HEK293T (cell line): ENCODE measurements around the gene PLB1.
A peak's percentile ranks its signal among the peaks of the same experiment; 100 is the strongest.

ENCODE experiments used
- CTCF ChIA-PET: fragments of 350-600 bp; formaldehyde crosslinking; extraction: SDS; loops from one replicate; lab custom pipeline; 2021; ENCODE audit warnings: antibody characterized with exemption, inconsistent platforms; lab: Yijun Ruan, JAX
- POLR2A ChIA-PET: fragments of 350-600 bp; formaldehyde crosslinking; extraction: SDS; loops from one replicate; lab custom pipeline; 2020; ENCODE audit warnings: antibody characterized with exemption, inconsistent platforms; lab: Yijun Ruan, JAX
- DNase-seq: peaks from one replicate; pipeline ENCODE4 v3.0.0; 2012; ENCODE audit warnings: mixed read lengths; ENCODE audit errors: extremely low spot score
- ARNT ChIP-seq: fragments of 450-650 bp; IDR thresholded peaks from 2 replicates; pipeline ENCODE4 v1.6.1; 2017; ENCODE audit warnings: mild to moderate bottlenecking
- BHLHE40 ChIP-seq: fragments of 450-650 bp; IDR thresholded peaks from 2 replicates; pipeline ENCODE4 v1.6.1; 2016; ENCODE audit warnings: mild to moderate bottlenecking, moderate library complexity, borderline replicate concordance
- CTBP1 ChIP-seq: fragments of 450-650 bp; IDR thresholded peaks from 2 replicates; pipeline ENCODE4 v1.6.1; 2016; ENCODE audit warnings: borderline replicate concordance
- ELF4 ChIP-seq: fragments of 450-650 bp; IDR thresholded peaks from 2 replicates; pipeline ENCODE4 v1.6.1; 2017; ENCODE audit warnings: antibody characterized with exemption
- FOXA1 ChIP-seq: fragments of 450-650 bp; IDR thresholded peaks from 2 replicates; pipeline ENCODE4 v1.6.1; 2016; ENCODE audit warnings: mild to moderate bottlenecking
- FOXK2 ChIP-seq: fragments of 450-650 bp; IDR thresholded peaks from 2 replicates; pipeline ENCODE4 v1.6.1; 2016; ENCODE audit warnings: mild to moderate bottlenecking
- FOXM1 ChIP-seq: fragments of 450-650 bp; IDR thresholded peaks from 2 replicates; pipeline ENCODE4 v1.6.1; 2017; ENCODE audit warnings: mild to moderate bottlenecking, borderline replicate concordance
- HDGF ChIP-seq: fragments of 450-650 bp; IDR thresholded peaks from 2 replicates; pipeline ENCODE4 v1.6.1; 2017; ENCODE audit warnings: antibody characterized with exemption, borderline replicate concordance
- L3MBTL2 ChIP-seq: fragments of 450-650 bp; conservative IDR thresholded peaks from 2 replicates; pipeline ENCODE4 v1.6.1; 2016; ENCODE audit warnings: mild to moderate bottlenecking
- LEF1 ChIP-seq: fragments of 450-650 bp; IDR thresholded peaks from 2 replicates; pipeline ENCODE4 v1.6.1; 2017; ENCODE audit warnings: mild to moderate bottlenecking, borderline replicate concordance
- NFRKB ChIP-seq: fragments of 450-650 bp; IDR thresholded peaks from 2 replicates; pipeline ENCODE4 v1.6.1; 2016; ENCODE audit warnings: mild to moderate bottlenecking, moderate library complexity
- SP1 ChIP-seq: fragments of 450-650 bp; IDR thresholded peaks from 2 replicates; pipeline ENCODE4 v1.6.1; 2017
- SUZ12 ChIP-seq: fragments of 450-650 bp; IDR thresholded peaks from 2 replicates; pipeline ENCODE4 v1.6.1; 2016; ENCODE audit warnings: mild to moderate bottlenecking
- TARDBP ChIP-seq: fragments of 450-650 bp; IDR thresholded peaks from 2 replicates; pipeline ENCODE4 v1.6.1; 2016
- ZNF384 ChIP-seq: fragments of 450-650 bp; IDR thresholded peaks from 2 replicates; pipeline ENCODE4 v1.6.1; 2016
- TF ChIP-seq, protein P1 (sequence below): fragments of 450-650 bp; IDR thresholded peaks from 2 replicates; pipeline ENCODE4 v1.6.1; 2016

Gene PLB1

DNA sequence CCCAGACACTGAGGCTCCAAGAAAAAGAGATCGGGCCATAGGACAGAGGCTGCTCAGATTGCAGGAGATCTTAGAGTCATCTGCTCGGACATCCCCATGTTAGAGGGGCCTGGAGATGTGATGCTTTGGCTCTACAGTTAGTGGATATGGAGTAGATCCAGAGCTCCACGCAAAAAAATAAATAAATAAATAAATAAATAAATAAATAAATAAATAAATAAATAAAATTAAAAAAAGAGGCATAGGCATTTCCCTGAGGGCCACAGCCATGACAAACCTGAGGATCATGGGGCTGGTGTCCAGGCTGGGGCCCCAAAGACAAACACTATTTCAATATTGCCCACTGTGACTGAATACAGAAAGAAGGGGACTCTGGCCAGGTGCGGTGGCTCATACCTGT is 85.5 kb downstream of the PLB1 start:
- DNase-seq = no peak

DNA sequence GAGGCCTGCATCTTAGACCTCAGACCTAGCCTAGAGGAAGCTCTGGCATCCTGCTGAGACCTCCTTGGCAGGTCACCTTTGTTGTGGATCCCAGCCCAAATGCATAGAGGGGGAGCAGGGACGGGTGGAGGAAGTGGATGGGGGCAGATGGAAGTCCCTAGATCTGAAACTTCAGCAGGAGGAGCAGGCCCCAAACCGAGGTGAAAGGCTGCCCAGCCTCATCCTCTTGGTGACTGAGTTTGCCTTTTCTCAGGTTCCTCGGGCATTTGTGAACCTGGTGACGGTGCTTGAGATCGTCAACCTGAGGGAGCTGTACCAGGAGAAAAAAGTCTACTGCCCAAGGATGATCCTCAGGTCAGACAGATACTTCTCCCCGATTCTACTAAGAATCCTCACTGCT is 86.3 kb downstream of the PLB1 start:
- CTCF ChIA-PET = no interaction called here

More for the DNA sequence above, 85.5 kb downstream of the PLB1 start:
- ChIA-PET CTCF (no interaction called here), POLR2A (no interaction called here)
- TF ChIP-seq FOXA1 (no peak), NFRKB (no peak), ELF4 (no peak), FOXK2 (no peak), HDGF (no peak), CTBP1 (no peak)
- TF ChIP-seq, protein P1, sequence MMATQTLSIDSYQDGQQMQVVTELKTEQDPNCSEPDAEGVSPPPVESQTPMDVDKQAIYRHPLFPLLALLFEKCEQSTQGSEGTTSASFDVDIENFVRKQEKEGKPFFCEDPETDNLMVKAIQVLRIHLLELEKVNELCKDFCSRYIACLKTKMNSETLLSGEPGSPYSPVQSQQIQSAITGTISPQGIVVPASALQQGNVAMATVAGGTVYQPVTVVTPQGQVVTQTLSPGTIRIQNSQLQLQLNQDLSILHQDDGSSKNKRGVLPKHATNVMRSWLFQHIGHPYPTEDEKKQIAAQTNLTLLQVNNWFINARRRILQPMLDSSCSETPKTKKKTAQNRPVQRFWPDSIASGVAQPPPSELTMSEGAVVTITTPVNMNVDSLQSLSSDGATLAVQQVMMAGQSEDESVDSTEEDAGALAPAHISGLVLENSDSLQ = no peak

DNA sequence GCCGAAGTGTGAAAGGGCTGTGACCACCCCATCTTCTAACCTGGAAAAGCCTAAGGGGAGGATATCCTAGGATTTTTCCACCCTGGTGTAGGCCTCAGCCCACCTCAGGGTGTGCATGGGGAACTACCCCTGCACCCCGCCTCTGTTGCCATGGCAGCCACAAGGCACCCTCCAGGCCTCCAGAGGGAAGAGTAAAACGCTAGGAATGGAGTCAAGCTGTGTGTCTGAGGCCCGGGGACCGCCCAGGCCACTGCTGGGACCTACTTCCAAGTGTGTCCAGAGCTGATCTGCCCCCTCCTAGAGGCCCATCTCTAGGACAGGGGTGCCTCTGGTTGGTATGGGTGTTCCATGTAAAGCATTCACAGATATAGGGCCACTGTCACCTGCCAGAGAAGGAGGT is 86.7 kb downstream of the PLB1 start:
- CTCF ChIA-PET = no interaction called here
- POLR2A ChIA-PET = no interaction called here
- TF ChIP-seq LEF1 = no peak
- DNase-seq = no peak

More for the DNA sequence above, 86.3 kb downstream of the PLB1 start:
- POLR2A ChIA-PET = no interaction called here
- TF ChIP-seq SP1 (no peak), ARNT (no peak), BHLHE40 (no peak), FOXA1 (no peak), LEF1 (no peak), FOXK2 (no peak)
- no peak for DNase-seq

DNA sequence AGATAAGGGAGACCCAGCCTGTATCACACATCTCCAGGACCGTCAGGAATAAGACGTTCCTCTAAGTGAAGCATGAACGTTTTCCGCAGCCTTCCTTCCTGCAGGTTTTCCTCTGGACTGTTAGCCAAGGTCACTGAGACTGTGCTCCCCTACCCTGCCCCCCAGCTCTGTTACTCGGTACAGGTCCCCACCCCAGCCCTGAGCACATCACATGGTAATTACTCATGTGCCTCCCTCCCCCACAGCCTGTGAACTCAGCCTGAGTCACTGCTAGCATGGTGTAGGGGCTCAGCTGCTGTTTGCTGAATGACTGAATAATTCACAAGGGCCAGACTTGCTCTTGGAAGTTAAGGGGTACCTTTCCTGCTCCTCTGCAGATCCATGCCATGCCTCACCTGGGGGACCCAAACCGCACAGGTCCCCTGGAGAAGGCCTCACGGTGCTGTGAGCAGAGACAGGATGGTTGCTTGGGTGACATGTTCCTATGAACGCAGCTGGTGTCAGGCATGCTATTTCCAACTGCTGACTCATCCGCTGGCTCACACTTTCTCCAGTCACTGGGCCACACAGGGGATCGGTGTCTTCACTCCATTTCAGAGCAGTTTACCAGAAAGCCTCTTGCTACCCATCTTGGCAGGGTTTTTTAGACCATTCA is 88.2 kb downstream of the PLB1 start:
- TF ChIP-seq HDGF (no peak), NFRKB (no peak), TARDBP (no peak), SP1 (no peak), ELF4 (no peak), CTBP1 (no peak), SUZ12 (no peak)
- TF ChIP-seq, protein P1 = no peak
- ChIA-PET POLR2A (interaction anchor here (1.7 kb wide), 1 partner anchor 168 kb away, joined by 7 read pairs; the partner anchor contains the start of gene PPP1CB), CTCF (interaction anchor here (0.6 to 2.5 kb wide), 4 partner anchors 9 to 1629 kb away, joined by 3 to 12 read pairs (median 4); no protein-coding TSS in a partner anchor)
- DNase-seq = peak; percentile 30

DNA sequence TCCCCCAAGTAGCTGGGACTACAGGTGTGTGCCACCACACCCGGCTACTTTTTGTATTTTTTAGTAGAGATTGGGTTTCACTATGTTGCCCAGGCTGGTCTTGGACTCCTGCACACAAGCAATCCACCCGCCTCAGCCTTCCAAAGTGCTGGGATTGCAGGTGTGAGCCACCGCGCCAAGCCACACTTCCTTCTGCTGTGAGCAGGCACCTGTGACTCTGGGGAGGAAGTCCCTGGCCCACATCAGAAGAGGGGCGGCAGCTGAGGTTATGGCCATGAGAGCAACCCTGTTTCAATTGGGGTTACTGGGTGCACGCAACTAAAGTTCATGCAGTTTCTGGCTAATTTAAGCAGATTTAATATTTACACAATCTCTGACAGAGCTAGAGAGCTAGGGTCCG is 91.0 kb downstream of the PLB1 start:
- TF ChIP-seq, protein P1 = no peak
- TF ChIP-seq ELF4 (no peak), TARDBP (no peak), CTBP1 (no peak), L3MBTL2 (no peak), BHLHE40 (no peak), NFRKB (no peak), ZNF384 (no peak), FOXA1 (no peak), FOXM1 (no peak), ARNT (no peak), SP1 (no peak), LEF1 (no peak), FOXK2 (no peak), HDGF (no peak), SUZ12 (no peak)
- ChIA-PET CTCF (interaction anchor here (1.1 kb wide), 1 partner anchor 8 kb away, joined by 4 read pairs; no protein-coding TSS in a partner anchor), POLR2A (interaction anchor here (0.8 kb wide), 1 partner anchor 8 kb away, joined by 3 read pairs; no protein-coding TSS in a partner anchor)
- no peak for DNase-seq

DNA sequence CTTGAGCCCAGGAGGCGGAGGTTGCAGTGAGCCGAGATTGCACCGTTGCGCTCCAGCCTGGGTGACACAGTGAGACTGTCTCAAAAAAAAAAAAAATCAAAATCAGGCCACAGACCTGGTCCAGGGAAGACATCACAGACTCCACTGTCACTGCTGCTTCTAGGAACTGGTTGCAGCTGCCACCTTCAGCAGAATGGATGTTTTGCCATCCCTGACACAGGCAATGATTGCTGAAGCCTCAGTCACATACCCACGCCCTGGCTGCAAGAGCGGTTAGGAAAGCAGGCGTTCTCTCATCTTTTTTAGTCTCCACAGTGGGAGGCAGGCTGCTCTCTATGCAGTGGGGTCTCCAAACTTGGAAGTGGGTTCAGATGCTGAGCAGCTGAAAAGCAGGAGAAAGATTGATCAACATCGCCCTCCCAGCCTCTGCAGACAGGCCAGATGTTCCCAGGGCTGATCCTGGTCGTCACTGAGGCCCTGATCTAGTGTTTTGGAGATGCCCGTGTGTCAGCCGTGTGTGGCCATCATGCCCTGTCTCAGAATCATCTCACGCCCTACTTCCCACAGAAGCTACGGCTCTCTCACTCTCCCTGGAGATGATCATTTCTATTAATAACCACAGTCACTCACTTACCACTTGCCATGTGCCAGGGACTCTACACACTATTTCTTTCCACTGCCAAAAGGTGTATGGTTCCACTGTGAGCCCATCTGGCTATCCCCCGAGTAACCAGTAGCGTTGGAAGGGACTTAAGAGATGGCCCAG is 91.8 kb downstream of the PLB1 start:
- no peak for DNase-seq
- TF ChIP-seq CTBP1 (no peak), ZNF384 (no peak), NFRKB (no peak), BHLHE40 (no peak), FOXM1 (no peak), SP1 (no peak), HDGF (no peak), LEF1 (no peak), ARNT (no peak), FOXK2 (no peak), ELF4 (no peak), L3MBTL2 (no peak), TARDBP (no peak), FOXA1 (no peak), SUZ12 (no peak)
- TF ChIP-seq, protein P1 = no peak
- ChIA-PET CTCF (no interaction called here), POLR2A (no interaction called here)
